HG02759 (cell line): ENCODE results near the gene NKAIN4.
A peak's percentile ranks its signal among the peaks of the same experiment; 100 is the strongest.

ENCODE experiments used
- ATAC-seq: cut with Tn5 transposase; IDR thresholded peaks from one replicate; pipeline ENCODE4 v1.9.1; 2021; ENCODE audit warnings: mild to moderate bottlenecking, moderate library complexity; ENCODE audit not compliant: unreplicated experiment

The NKAIN4 gene

GRCh38 chr20:63274381-63275228 is 20.3 kb upstream of the NKAIN4 start:
- no peak for ATAC-seq

GRCh38 chr20:63273635-63274380 is 19.5 kb upstream of the NKAIN4 start:
- no peak for ATAC-seq

- ATAC-seq, result no peak
Measured at GRCh38 chr20:63273059-63273579, 18.9 kb upstream of the NKAIN4 start.

GRCh38 chr20:63272105-63273058 is 18.1 kb upstream of the NKAIN4 start, which contains the start of gene ARFGAP1:
Gene ARFGAP1 (plus strand): TSS chr20:63272813. CDS start chr20:63275581, 2,768 bp downstream.
- ATAC-seq, result peak; percentile 95

GRCh38 chr20:63270606-63271325 is 16.5 kb upstream of the NKAIN4 start:
- no peak for ATAC-seq

- no peak for ATAC-seq
Measured at GRCh38 chr20:63269724-63270123, 15.5 kb upstream of the NKAIN4 start.

- no peak for ATAC-seq
Measured at GRCh38 chr20:63268671-63269439, 14.6 kb upstream of the NKAIN4 start.

- ATAC-seq, result no peak
Measured at GRCh38 chr20:63268256-63268655, 14.0 kb upstream of the NKAIN4 start.

- ATAC-seq, result no peak
Measured at GRCh38 chr20:63267691-63268090, 13.4 kb upstream of the NKAIN4 start.

- no peak for ATAC-seq
Measured at GRCh38 chr20:63265891-63266515, 11.7 kb upstream of the NKAIN4 start.

GRCh38 chr20:63264519-63264918 is 10.3 kb upstream of the NKAIN4 start:
- ATAC-seq, result no peak

- no peak for ATAC-seq
Measured at GRCh38 chr20:63264000-63264399, 9.7 kb upstream of the NKAIN4 start.

- ATAC-seq, result no peak
Measured at GRCh38 chr20:63262836-63263235, 8.6 kb upstream of the NKAIN4 start.

GRCh38 chr20:63261795-63262528 is 7.7 kb upstream of the NKAIN4 start:
- ATAC-seq, result no peak

- ATAC-seq, result no peak
Measured at GRCh38 chr20:63261060-63261794, 7.0 kb upstream of the NKAIN4 start.

- ATAC-seq, result no peak
Measured at GRCh38 chr20:63260521-63260920, 6.3 kb upstream of the NKAIN4 start.

- no peak for ATAC-seq
Measured at GRCh38 chr20:63259734-63260460, 5.6 kb upstream of the NKAIN4 start.
